MCF 10A (cell line): ENCODE results near the gene FOXR1. TPM values are rescaled to one million over a fixed set of nuclear protein-coding genes. Genes with fewer than 3 reads are reported as not detected.

Source experiments
- BruUV-seq: library from RNA; stranded (reverse); fragments of 400-500 nt; replicated peaks from 2 replicates; lab custom pipeline; 2021; lab: Mats Ljungman, UMichigan
- CTCF ChIA-PET: fragments of 300-600 bp; sonication (Branson Sonifier 250); formaldehyde crosslinking; extraction: SDS; loops from one replicate; lab custom pipeline; 2021; ENCODE audit warnings: antibody characterized with exemption, inconsistent platforms; lab: Yijun Ruan, JAX
- POLR2A ChIA-PET: fragments of 300-600, 350-650 bp; sonication (Branson Sonifier 250); formaldehyde crosslinking; extraction: SDS; loops from one replicate; lab custom pipeline; 2020; ENCODE audit warnings: antibody characterized with exemption, inconsistent platforms; lab: Yijun Ruan, JAX
- DNase-seq: peaks from one replicate; pipeline ENCODE4 v3.0.0-alpha.2; 2018; ENCODE audit not compliant: unreplicated experiment
- H3K27ac Mint-ChIP-seq: one replicate; pipeline ENCODE4 v1.8.0; 2022; ENCODE audit warnings: mild to moderate bottlenecking, low read depth, mixed read lengths; ENCODE audit not compliant: unreplicated experiment
- H3K27me3 Mint-ChIP-seq: one replicate; pipeline ENCODE4 v1.8.0; 2022; ENCODE audit warnings: mixed read lengths; ENCODE audit not compliant: insufficient read depth, unreplicated experiment
- H3K36me3 Mint-ChIP-seq: one replicate; pipeline ENCODE4 v1.8.0; 2022; ENCODE audit warnings: mild to moderate bottlenecking, moderate library complexity, mixed read lengths; ENCODE audit not compliant: insufficient read depth, unreplicated experiment
- H3K4me1 Mint-ChIP-seq: one replicate; pipeline ENCODE4 v1.8.0; 2022; ENCODE audit warnings: mixed read lengths; ENCODE audit not compliant: insufficient read depth, unreplicated experiment
- H3K4me3 Mint-ChIP-seq: one replicate; pipeline ENCODE4 v1.8.0; 2022; ENCODE audit warnings: mild to moderate bottlenecking, moderate library complexity, mixed read lengths; ENCODE audit not compliant: unreplicated experiment
- H3K9me3 Mint-ChIP-seq: one replicate; pipeline ENCODE4 v1.8.0; 2022; ENCODE audit warnings: mixed read lengths; ENCODE audit not compliant: unreplicated experiment
- intact Hi-C: fragments of 100-400 bp; cut with micrococcal nuclease; formaldehyde crosslinking; loops from 2 replicates; pipeline ENCODE4 v1.14.1; 2022
- total RNA-seq: library from RNA; stranded (reverse); gene quantifications from 2 replicates; pipeline ENCODE4 v1.2.3, GENCODE V29; 2022
- TF ChIP-seq, protein P1 (sequence below): fragments of 200-600 bp; IDR thresholded peaks from one replicate; pipeline ENCODE4 v1.8.0; 2022; ENCODE audit warnings: antibody characterized with exemption, mild to moderate bottlenecking; ENCODE audit not compliant: unreplicated experiment

FOXR1 gene
- total RNA-seq, 1 experiment from 2014 or later, result not detected

DNA sequence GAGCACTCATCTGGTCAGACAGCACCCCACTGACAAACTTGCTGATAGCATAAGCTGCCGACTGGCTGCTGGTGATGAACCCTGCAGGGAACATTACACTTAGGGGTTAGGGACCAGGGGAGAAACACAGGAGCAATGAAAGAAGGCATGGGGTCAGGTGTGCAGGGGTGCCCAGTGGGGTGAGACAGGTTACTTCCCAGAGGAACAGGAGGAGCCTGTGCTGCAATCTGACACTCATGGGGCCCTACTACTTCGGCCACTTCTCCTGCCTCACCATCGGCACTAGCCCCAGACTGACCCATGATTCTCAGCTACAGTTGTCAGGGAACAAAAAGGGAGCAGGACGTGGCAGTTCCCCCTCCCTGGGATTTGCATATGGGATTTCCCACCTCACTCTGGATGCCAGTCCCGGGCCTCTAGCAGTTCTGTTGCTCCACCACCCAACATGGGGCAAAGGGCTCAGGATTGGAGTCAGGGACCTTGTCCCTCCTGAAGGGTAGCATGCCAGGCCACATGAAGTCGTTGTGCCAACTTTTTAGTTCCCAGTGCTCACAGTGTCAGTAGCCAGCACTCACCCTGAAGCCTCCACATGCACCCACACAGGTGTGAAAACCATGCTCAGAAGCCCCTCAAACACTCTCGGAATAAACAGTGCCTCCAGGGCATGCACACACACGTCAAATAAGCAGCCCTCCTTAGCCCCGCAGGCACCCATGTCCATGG, 56.9 kb downstream of the FOXR1 start:
- ChIA-PET CTCF (interaction anchor here (1.0 kb wide), 1 partner anchor 168 kb away, joined by 6 read pairs; no protein-coding TSS in a partner anchor), POLR2A (interaction anchor here (1.5 to 4.6 kb wide), 2 partner anchors 10 to 28 kb away, joined by 3 to 65 read pairs; partner anchors contain the start of genes HYOU1, RPS25 and TRAPPC4)
- no peak for DNase-seq
- TF ChIP-seq, protein P1, sequence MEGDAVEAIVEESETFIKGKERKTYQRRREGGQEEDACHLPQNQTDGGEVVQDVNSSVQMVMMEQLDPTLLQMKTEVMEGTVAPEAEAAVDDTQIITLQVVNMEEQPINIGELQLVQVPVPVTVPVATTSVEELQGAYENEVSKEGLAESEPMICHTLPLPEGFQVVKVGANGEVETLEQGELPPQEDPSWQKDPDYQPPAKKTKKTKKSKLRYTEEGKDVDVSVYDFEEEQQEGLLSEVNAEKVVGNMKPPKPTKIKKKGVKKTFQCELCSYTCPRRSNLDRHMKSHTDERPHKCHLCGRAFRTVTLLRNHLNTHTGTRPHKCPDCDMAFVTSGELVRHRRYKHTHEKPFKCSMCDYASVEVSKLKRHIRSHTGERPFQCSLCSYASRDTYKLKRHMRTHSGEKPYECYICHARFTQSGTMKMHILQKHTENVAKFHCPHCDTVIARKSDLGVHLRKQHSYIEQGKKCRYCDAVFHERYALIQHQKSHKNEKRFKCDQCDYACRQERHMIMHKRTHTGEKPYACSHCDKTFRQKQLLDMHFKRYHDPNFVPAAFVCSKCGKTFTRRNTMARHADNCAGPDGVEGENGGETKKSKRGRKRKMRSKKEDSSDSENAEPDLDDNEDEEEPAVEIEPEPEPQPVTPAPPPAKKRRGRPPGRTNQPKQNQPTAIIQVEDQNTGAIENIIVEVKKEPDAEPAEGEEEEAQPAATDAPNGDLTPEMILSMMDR, result no peak
- Mint-ChIP-seq H3K9me3 (no peaks in the 10 kb centered on the region), H3K4me1 (peaks cover 15% of the 10 kb centered on the region), H3K4me3 (no peak overlapping the region), H3K27ac (no peak overlapping the region), H3K27me3 (no peaks in the 10 kb centered on the region), H3K36me3 (peaks cover 15% of the 10 kb centered on the region)
- intact Hi-C loops, result no loop called here
- no TSS peak for BruUV-seq

- no peak for DNase-seq
- intact Hi-C loops, result no loop called here
- no peaks in the 10 kb centered on the region for H3K9me3 Mint-ChIP-seq
- no peaks in the 10 kb centered on the region for H3K27me3 Mint-ChIP-seq
- POLR2A ChIA-PET, result interaction anchor here (0.6 to 4.6 kb wide), 5 partner anchors 11 to 117 kb away, joined by 3 to 65 read pairs (median 7); partner anchors contain the start of genes CENATAC, HYOU1, RPS25 and TRAPPC4
- TF ChIP-seq, protein P1, result no peak
- peaks cover 15% of the 10 kb centered on the region for H3K4me1 Mint-ChIP-seq
- CTCF ChIA-PET, result no interaction called here
- H3K27ac Mint-ChIP-seq, result no peak overlapping the region
- no TSS peak for BruUV-seq
- peaks cover 10% of the 10 kb centered on the region for H3K36me3 Mint-ChIP-seq
- H3K4me3 Mint-ChIP-seq, result no peak overlapping the region
Measured at GRCh38 chr11:119029069-119029339, 57.4 kb downstream of the FOXR1 start.

- H3K27me3 Mint-ChIP-seq, result no peaks in the 10 kb centered on the region
- CTCF ChIA-PET, result interaction anchor here (0.6 kb wide), 1 partner anchor 122 kb away, joined by 4 read pairs; no protein-coding TSS in a partner anchor
- peaks cover 8% of the 10 kb centered on the region for H3K36me3 Mint-ChIP-seq
- H3K4me3 Mint-ChIP-seq, result peak overlapping the region; percentile 75
- BruUV-seq, result TSS peak; percentile 22
- no peak for DNase-seq
- peaks cover 15% of the 10 kb centered on the region for H3K4me1 Mint-ChIP-seq
- no peaks in the 10 kb centered on the region for H3K9me3 Mint-ChIP-seq
- peak overlapping the region; percentile 70 for H3K27ac Mint-ChIP-seq
- TF ChIP-seq, protein P1, result no peak
- intact Hi-C loops, result loop anchor here (2.0 kb wide), 1 partner anchor 27 kb away; the partner anchor contains the start of gene HYOU1
- POLR2A ChIA-PET, result interaction anchor here (0.6 to 4.6 kb wide), 10 partner anchors 11 to 594 kb away, joined by 3 to 65 read pairs (median 6); partner anchors contain the start of genes CENATAC, DPAGT1, HMBS and RPS25
Measured at GRCh38 chr11:119029340-119030028, 57.9 kb downstream of the FOXR1 start.

- peaks cover 8% of the 10 kb centered on the region for H3K36me3 Mint-ChIP-seq
- no peak for DNase-seq
- peak overlapping the region; percentile 75 for H3K4me3 Mint-ChIP-seq
- no peaks in the 10 kb centered on the region for H3K9me3 Mint-ChIP-seq
- no peaks in the 10 kb centered on the region for H3K27me3 Mint-ChIP-seq
- ChIA-PET POLR2A (interaction anchor here (0.6 to 4.6 kb wide), 11 partner anchors 12 to 595 kb away, joined by 3 to 65 read pairs (median 6); partner anchors contain the start of genes CENATAC, DPAGT1, HMBS and RPS25), CTCF (interaction anchor here (0.6 to 2.2 kb wide), 3 partner anchors 11 to 122 kb away, joined by 4 to 6 read pairs (median 5); partner anchors contain the start of genes RPS25 and TRAPPC4)
- TF ChIP-seq, protein P1, result no peak
- intact Hi-C loops, result loop anchor here (2.0 kb wide), 1 partner anchor 27 kb away; the partner anchor contains the start of gene HYOU1
- peak overlapping the region; percentile 70 for H3K27ac Mint-ChIP-seq
- no TSS peak for BruUV-seq
- peaks cover 15% of the 10 kb centered on the region for H3K4me1 Mint-ChIP-seq
Measured at GRCh38 chr11:119030029-119030328, 58.4 kb downstream of the FOXR1 start.
